CD4-positive, alpha-beta T cell (primary cell): ENCODE results near the gene BIRC5. TPM values are rescaled to one million over a fixed set of nuclear protein-coding genes. Genes with fewer than 3 reads are reported as not detected.

ENCODE experiments used
- ATAC-seq: fragments of 200-7000 bp; cut with Tn5 transposase; one replicate; pipeline ENCODE4 v1.10.0; 2022; ENCODE audit warnings: mild to moderate bottlenecking; ENCODE audit not compliant: poor library complexity
- CTCF ChIA-PET: fragments of 350-600 bp; sonication (Branson Sonifier 250); formaldehyde crosslinking; loops from one replicate; lab custom pipeline; 2021; ENCODE audit warnings: antibody characterized with exemption, inconsistent platforms; lab: Charles Lee
- POLR2A ChIA-PET: fragments of 350-600 bp; sonication (Branson Sonifier 250); formaldehyde crosslinking; loops from one replicate; lab custom pipeline; 2021; ENCODE audit warnings: antibody characterized with exemption, inconsistent platforms; lab: Charles Lee
- DNase-seq, 14 experiments: peaks; one replicate each; pipeline ENCODE4 v3.0.0-alpha.2; 2013 to 2020; ENCODE audit warnings: mixed read lengths in 2 of 14
- H3K27ac ChIP-seq, 2 donors: one replicate each; pipeline versions ENCODE4 v1.5.1 to v1.7.0; 2013; ENCODE audit warnings: low read length in 2 of 2, low read depth in 1 of 2, mild to moderate bottlenecking in 1 of 2
- H3K27me3 ChIP-seq, 2 experiments: 1 replicate in 1 of 2; 2 replicates in 1 of 2; pipeline versions ENCODE4 v1.6.1 to v1.7.0; 2013; ENCODE audit warnings: low read length in 2 of 2, control low read depth in 1 of 2, mild to moderate bottlenecking in 1 of 2, moderate library complexity in 1 of 2; ENCODE audit not compliant: insufficient read depth in 2 of 2, control insufficient read depth in 1 of 2
- H3K36me3 ChIP-seq: one replicate; pipeline ENCODE4 v1.6.1; 2013; ENCODE audit warnings: low read length, control low read depth; ENCODE audit not compliant: insufficient read depth
- H3K4me1 ChIP-seq: one replicate; pipeline ENCODE4 v1.6.1; 2013; ENCODE audit warnings: low read length, control low read depth; ENCODE audit not compliant: insufficient read depth
- H3K4me3 ChIP-seq: one replicate; pipeline ENCODE4 v1.5.1; 2013; ENCODE audit warnings: mild to moderate bottlenecking, low read length, moderate library complexity
- H3K9me3 ChIP-seq, 2 experiments: 1 replicate in 1 of 2; 2 replicates in 1 of 2; pipeline versions ENCODE4 v1.6.1 to v1.7.0; 2013; ENCODE audit warnings: low read length in 2 of 2, mild to moderate bottlenecking in 2 of 2, control low read depth in 1 of 2, moderate library complexity in 1 of 2; ENCODE audit not compliant: control insufficient read depth in 1 of 2, insufficient read depth in 1 of 2
- H3K27ac Mint-ChIP-seq: one replicate; pipeline ENCODE4 v1.8.0; 2020; ENCODE audit warnings: mixed read lengths
- H3K27me3 Mint-ChIP-seq: one replicate; pipeline ENCODE4 v1.8.0; 2021; ENCODE audit warnings: mixed read lengths
- H3K36me3 Mint-ChIP-seq: one replicate; pipeline ENCODE4 v1.8.0; 2021; ENCODE audit warnings: low read depth, mixed read lengths
- H3K4me1 Mint-ChIP-seq: one replicate; pipeline ENCODE4 v1.8.0; 2021; ENCODE audit warnings: low read depth, mixed read lengths
- H3K4me3 Mint-ChIP-seq: one replicate; pipeline ENCODE4 v1.8.0; 2020; ENCODE audit warnings: mild to moderate bottlenecking, mixed read lengths
- H3K9me3 Mint-ChIP-seq: one replicate; pipeline ENCODE4 v1.8.0; 2020; ENCODE audit warnings: mixed read lengths
- CTCF ChIP-seq: fragments of 200-600 bp; IDR thresholded peaks from one replicate; pipeline ENCODE4 v1.8.0; 2022; ENCODE audit warnings: antibody characterized with exemption, mild to moderate bottlenecking
- intact Hi-C, 2 experiments: fragments of 100-400 bp; cut with DNase I in 1 of 2; cut with micrococcal nuclease in 1 of 2; formaldehyde crosslinking; loops; one replicate each; pipeline versions ENCODE4 v1.15.1 to v1.9.0; 2023 to 2025; cut with DNase I, micrococcal nuclease
- total RNA-seq, 174 experiments: library from RNA in 2 of 174; stranded (reverse) in 2 of 174; gene quantifications; one replicate each; pipeline ENCODE4 v1.2.3 and lab custom pipeline; 2021 to 2026

Gene BIRC5
- total RNA-seq, 2 experiments from 2014 or later = 0.39 to 0.41 TPM

GRCh38 chr17:78231991-78232858 is 18.2 kb downstream of the BIRC5 start:
- ChIA-PET POLR2A (no interaction called here), CTCF (interaction anchor here (1.4 kb wide), 1 partner anchor 128 kb away, joined by 3 read pairs; no protein-coding TSS in a partner anchor)
- H3K27me3 ChIP-seq = peaks cover 34 to 40% of the 10 kb centered on the region in 2 experiments
- Mint-ChIP-seq H3K27me3 (peaks cover 33% of the 10 kb centered on the region), H3K36me3 (no peaks in the 10 kb centered on the region), H3K4me3 (no peak overlapping the region), H3K27ac (no peak overlapping the region), H3K9me3 (no peaks in the 10 kb centered on the region), H3K4me1 (peaks cover 5% of the 10 kb centered on the region)
- H3K9me3 ChIP-seq = peaks cover 0 to 15% of the 10 kb centered on the region in 2 experiments
- TF ChIP-seq CTCF = no peak
- H3K36me3 ChIP-seq = no peaks in the 10 kb centered on the region
- ATAC-seq (peak; percentile 81), DNase-seq (peak in 5 of 14 experiments; percentile 15 to 55 (median 38))
- intact Hi-C loops = no loop called here
- H3K4me3 ChIP-seq = no peak overlapping the region
- no peak overlapping the region for H3K27ac ChIP-seq
- peaks cover 15% of the 10 kb centered on the region for H3K4me1 ChIP-seq

- Mint-ChIP-seq H3K27ac (no peak overlapping the region), H3K4me1 (peaks cover 5% of the 10 kb centered on the region), H3K4me3 (no peak overlapping the region), H3K27me3 (peaks cover 27% of the 10 kb centered on the region), H3K9me3 (no peaks in the 10 kb centered on the region), H3K36me3 (no peaks in the 10 kb centered on the region)
- Histone ChIP-seq H3K27me3 (peaks cover 31 to 36% of the 10 kb centered on the region in 2 experiments), H3K4me1 (peaks cover 12% of the 10 kb centered on the region), H3K4me3 (no peak overlapping the region), H3K9me3 (peaks cover 0 to 15% of the 10 kb centered on the region in 2 experiments), H3K36me3 (no peaks in the 10 kb centered on the region), H3K27ac (no peak overlapping the region)
- intact Hi-C loops = no loop called here
- no peak for DNase-seq
- no peak for ATAC-seq
- ChIA-PET POLR2A (no interaction called here), CTCF (interaction anchor here (1.4 kb wide), 1 partner anchor 128 kb away, joined by 3 read pairs; no protein-coding TSS in a partner anchor)
- TF ChIP-seq CTCF = no peak
These were observed 18.8 kb downstream of the BIRC5 start for GRCh38 chr17:78232859-78233173.

GRCh38 chr17:78233678-78234077 is 19.6 kb downstream of the BIRC5 start:
- Histone ChIP-seq H3K36me3 (no peaks in the 10 kb centered on the region), H3K9me3 (peaks cover 0 to 15% of the 10 kb centered on the region in 2 experiments), H3K27me3 (peaks cover 28 to 30% of the 10 kb centered on the region in 2 experiments), H3K4me3 (no peak overlapping the region), H3K27ac (no peak overlapping the region), H3K4me1 (peaks cover 12% of the 10 kb centered on the region)
- Mint-ChIP-seq H3K9me3 (no peaks in the 10 kb centered on the region), H3K4me3 (no peak overlapping the region), H3K36me3 (no peaks in the 10 kb centered on the region), H3K4me1 (peaks cover 5% of the 10 kb centered on the region), H3K27me3 (peaks cover 21% of the 10 kb centered on the region), H3K27ac (no peak overlapping the region)
- intact Hi-C loops = no loop called here
- ChIA-PET POLR2A (no interaction called here), CTCF (no interaction called here)
- no peak for ATAC-seq
- DNase-seq = no peak
- TF ChIP-seq CTCF = no peak
